CD4-positive, alpha-beta T cell treated with Interleukin-17A for 1 hour (primary cell): ENCODE measurements around the gene NRBP1.
A peak's percentile ranks its signal among the peaks of the same experiment; 100 is the strongest.
"Not testable (repeated sequence)": the region's sequence is repeated elsewhere in the genome, so short reads cannot be mapped to it uniquely, and the experiment has no call there.

Experiments used
- DNase-seq: peaks from one replicate; pipeline ENCODE4 v3.0.0-alpha.2; 2020

NRBP1 gene

GRCh38 chr2:27422958-27423357, 5.5 kb upstream of the NRBP1 start:
- DNase-seq: no peak

- not testable (repeated sequence) for DNase-seq
Measured at GRCh38 chr2:27425039-27425438, 3.4 kb upstream of the NRBP1 start.

GRCh38 chr2:27427863-27428212, 593 bp upstream of the NRBP1 start:
- no peak for DNase-seq

- DNase-seq: peak; percentile 78
Measured at GRCh38 chr2:27428978-27429541, 629 bp downstream of the NRBP1 start.

GRCh38 chr2:27431395-27431794, 3.0 kb downstream of the NRBP1 start:
- DNase-seq: peak; percentile 49

- DNase-seq: no peak
Measured at GRCh38 chr2:27435628-27436027, 7.2 kb downstream of the NRBP1 start.

- DNase-seq: no peak
Measured at GRCh38 chr2:27441226-27441926, 12.9 kb downstream of the NRBP1 start.

- peak; percentile 73 for DNase-seq
Measured at GRCh38 chr2:27441958-27442919, 13.8 kb downstream of the NRBP1 start, which contains the start of gene KRTCAP3. KRTCAP3 (plus strand) TSS chr2:27442381; CDS start chr2:27442413, 32 bp downstream.

- DNase-seq: no peak
Measured at GRCh38 chr2:27442920-27443282, 14.5 kb downstream of the NRBP1 start.

- no peak for DNase-seq
Measured at GRCh38 chr2:27445155-27445554, 16.7 kb downstream of the NRBP1 start.

- DNase-seq: no peak
Measured at GRCh38 chr2:27445615-27446014, 17.2 kb downstream of the NRBP1 start.

GRCh38 chr2:27446057-27446456, 17.6 kb downstream of the NRBP1 start:
- DNase-seq: no peak

GRCh38 chr2:27448381-27448780, 19.9 kb downstream of the NRBP1 start:
- DNase-seq: no peak

- DNase-seq: no peak
Measured at GRCh38 chr2:27451095-27451494, 22.7 kb downstream of the NRBP1 start.

- DNase-seq: no peak
Measured at GRCh38 chr2:27453968-27454367, 25.5 kb downstream of the NRBP1 start.

GRCh38 chr2:27461118-27461517, 32.7 kb downstream of the NRBP1 start:
- no peak for DNase-seq

GRCh38 chr2:27464443-27464842, 36.0 kb downstream of the NRBP1 start:
- DNase-seq: no peak

GRCh38 chr2:27471961-27472360, 43.5 kb downstream of the NRBP1 start:
- DNase-seq: no peak

- DNase-seq: no peak
Measured at GRCh38 chr2:27485496-27485895, 57.1 kb downstream of the NRBP1 start.

- no peak for DNase-seq
Measured at GRCh38 chr2:27489118-27489497, 60.7 kb downstream of the NRBP1 start.

- peak; percentile 99 for DNase-seq
Measured at GRCh38 chr2:27489498-27490397, 61.3 kb downstream of the NRBP1 start, which contains the start of gene IFT172. IFT172 (minus strand) TSS chr2:27489743; CDS start chr2:27489653, 90 bp downstream.
